Measurements from ENCODE around the gene S1PR2. TPM values are rescaled to one million over a fixed set of nuclear protein-coding genes. Genes with fewer than 3 reads are reported as not detected.
A peak's percentile ranks its signal among the peaks of the same experiment; 100 is the strongest.

S1PR2 gene
- total and polyA plus RNA-seq, 7 donors: 1.2 to 13.0 (median 7.1) TPM

DNA sequence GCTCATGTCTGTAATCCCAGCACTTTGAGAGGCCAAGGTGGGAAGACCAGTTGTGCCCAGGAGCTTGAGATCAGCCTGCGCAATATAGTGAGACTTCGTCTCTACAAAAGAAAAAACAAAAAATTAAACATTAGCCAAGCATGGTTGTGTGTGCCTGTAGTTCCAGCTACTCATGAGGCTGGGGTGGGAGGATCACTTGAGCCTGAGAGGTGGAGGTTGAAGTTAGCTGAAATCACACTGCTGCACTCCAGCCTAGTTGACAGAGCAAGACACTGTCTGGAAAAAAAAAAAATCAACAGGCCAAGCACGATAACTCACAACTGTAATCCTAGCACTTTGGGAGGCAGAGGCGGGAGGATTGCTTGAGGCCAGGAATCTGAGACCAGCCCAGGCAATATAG lies 3.9 kb upstream of the S1PR2 start:
- DNase-seq: no peak
- TF ChIP-seq, protein P1, sequence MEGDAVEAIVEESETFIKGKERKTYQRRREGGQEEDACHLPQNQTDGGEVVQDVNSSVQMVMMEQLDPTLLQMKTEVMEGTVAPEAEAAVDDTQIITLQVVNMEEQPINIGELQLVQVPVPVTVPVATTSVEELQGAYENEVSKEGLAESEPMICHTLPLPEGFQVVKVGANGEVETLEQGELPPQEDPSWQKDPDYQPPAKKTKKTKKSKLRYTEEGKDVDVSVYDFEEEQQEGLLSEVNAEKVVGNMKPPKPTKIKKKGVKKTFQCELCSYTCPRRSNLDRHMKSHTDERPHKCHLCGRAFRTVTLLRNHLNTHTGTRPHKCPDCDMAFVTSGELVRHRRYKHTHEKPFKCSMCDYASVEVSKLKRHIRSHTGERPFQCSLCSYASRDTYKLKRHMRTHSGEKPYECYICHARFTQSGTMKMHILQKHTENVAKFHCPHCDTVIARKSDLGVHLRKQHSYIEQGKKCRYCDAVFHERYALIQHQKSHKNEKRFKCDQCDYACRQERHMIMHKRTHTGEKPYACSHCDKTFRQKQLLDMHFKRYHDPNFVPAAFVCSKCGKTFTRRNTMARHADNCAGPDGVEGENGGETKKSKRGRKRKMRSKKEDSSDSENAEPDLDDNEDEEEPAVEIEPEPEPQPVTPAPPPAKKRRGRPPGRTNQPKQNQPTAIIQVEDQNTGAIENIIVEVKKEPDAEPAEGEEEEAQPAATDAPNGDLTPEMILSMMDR (IDR thresholded peaks at IDR 0.05): no peak
- Histone ChIP-seq H3K36me3 (no peaks in the 10 kb centered on the region), H3K4me3 (no peak overlapping the region), H3K9me3 (no peaks in the 10 kb centered on the region), H3K27ac (peak overlapping the region in 2 of 4 donors; percentile 71), H3K27me3 (no peaks in the 10 kb centered on the region), H3K4me1 (peaks cover 2 to 15% (median 9%) of the 10 kb centered on the region in 4 donors)
- WGBS, 2 donors: 45 to 66% methylated on average over 4 of the region's 4 CpGs
- intact Hi-C loops (cut with DNase I): no loop called here

- DNase-seq: no peak
- Histone ChIP-seq H3K4me1 (peaks cover 2 to 22% (median 16%) of the 10 kb centered on the region in 4 donors), H3K9me3 (no peaks in the 10 kb centered on the region), H3K4me3 (no peak overlapping the region), H3K27me3 (no peaks in the 10 kb centered on the region), H3K36me3 (no peaks in the 10 kb centered on the region), H3K27ac (no peak overlapping the region)
- WGBS, 2 donors: 74 to 83% methylated on average over 4 of the region's 4 CpGs
- intact Hi-C loops (cut with DNase I): no loop called here
- TF ChIP-seq EP300 (IDR thresholded peaks at IDR 0.05) (no peak), POLR2AphosphoS5 (IDR thresholded peaks at IDR 0.05) (no peak), POLR2A (IDR thresholded peaks at IDR 0.05) (no peak)
- TF ChIP-seq, protein P1 (IDR thresholded peaks at IDR 0.05): no peak
Observed at GRCh38 chr19:10233946-10234345, 2.8 kb upstream of the S1PR2 start.

DNA sequence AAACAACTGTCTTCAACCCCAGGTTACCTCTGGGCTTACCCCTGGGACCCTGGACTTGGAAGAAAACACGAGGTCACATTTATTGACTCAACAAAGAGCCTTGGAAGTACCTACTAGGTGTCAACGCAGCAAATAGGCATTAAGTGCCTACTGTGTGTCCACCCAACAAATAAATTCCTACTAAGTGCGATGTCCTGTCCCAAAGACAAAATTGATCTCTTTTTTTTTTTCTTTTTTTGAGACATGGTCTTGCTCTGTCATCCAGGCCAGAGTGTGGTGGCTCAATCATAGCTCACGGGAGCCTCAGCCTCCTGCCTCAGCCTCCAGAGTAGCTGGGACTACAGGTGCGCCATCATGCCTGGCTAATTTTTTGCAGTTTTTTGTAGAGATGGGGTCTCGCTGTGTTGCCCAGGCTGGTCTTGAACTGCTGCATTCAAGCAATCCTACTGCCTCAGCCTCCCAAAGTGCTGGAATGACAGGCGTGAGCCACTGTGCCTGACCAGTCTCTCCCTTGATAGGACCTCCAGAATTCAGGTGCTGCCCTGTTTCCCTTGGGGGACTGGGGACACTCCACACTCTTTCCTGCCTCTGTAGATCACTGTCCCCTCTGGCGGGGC lies 589 bp upstream of the S1PR2 start:
- intact Hi-C loops (cut with DNase I): loop anchor here (2.0 kb wide), 1 partner anchor 19 kb away; no protein-coding TSS in a partner anchor

DNA sequence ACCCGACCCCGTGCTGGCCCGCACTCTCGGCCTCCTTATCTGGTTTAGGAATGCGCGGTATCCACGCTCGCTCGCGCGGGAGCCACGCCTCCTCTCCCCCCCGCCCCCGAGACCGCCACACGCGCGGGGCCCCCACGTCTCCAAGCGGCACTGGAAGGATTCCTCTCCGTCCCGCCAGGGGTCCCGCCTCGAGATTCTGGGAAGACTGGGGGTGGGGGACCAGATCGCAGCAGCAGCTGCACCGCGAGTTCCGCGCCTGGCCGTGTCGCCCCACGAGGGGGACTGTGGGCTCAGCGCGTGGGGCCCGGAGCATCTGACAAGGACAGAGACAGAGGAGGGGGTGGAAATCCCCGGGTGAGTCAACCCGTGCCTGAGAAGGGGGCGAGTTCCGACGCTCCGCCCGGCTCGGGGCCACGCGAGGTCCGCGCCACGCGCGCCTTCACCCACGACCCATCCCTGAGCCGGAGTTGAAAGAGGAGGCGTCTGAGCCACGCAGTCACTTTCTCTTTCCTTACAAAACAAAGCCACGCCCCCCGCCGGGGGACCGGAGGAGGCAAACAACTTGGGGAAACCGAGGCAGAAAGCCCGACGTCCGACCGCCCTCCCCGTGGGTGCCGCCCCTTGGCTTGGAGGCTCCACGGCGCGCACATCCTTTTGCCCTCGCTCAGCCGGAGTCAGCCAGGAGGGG lies 814 bp downstream of the S1PR2 start:
- 1 to 2% methylated on average over 70 of the region's 70 CpGs for WGBS, 2 donors
- intact Hi-C loops (cut with DNase I): loop anchor here (2.0 kb wide), 1 partner anchor 20 kb away; no protein-coding TSS in a partner anchor
- Histone ChIP-seq H3K4me1 (peaks cover 2 to 36% (median 23%) of the 10 kb centered on the region in 4 donors), H3K4me3 (peak overlapping the region; percentile 66 to 99 (median 93)), H3K36me3 (no peaks in the 10 kb centered on the region), H3K9me3 (no peaks in the 10 kb centered on the region), H3K27me3 (no peaks in the 10 kb centered on the region), H3K27ac (peak overlapping the region; percentile 82 to 89 (median 88))
- DNase-seq: peak; percentile 80
- TF ChIP-seq POLR2A (IDR thresholded peaks at IDR 0.05): no peak
- TF ChIP-seq EP300 (IDR thresholded peaks at IDR 0.05): no peak
- TF ChIP-seq, protein P1 (IDR thresholded peaks at IDR 0.05): no peak
- TF ChIP-seq POLR2AphosphoS5 (IDR thresholded peaks at IDR 0.05): peak in 1 of 4 donors; percentile 40

More for the DNA sequence above, 589 bp upstream of the S1PR2 start:
- H3K27me3 ChIP-seq: no peaks in the 10 kb centered on the region
- no peak for DNase-seq
- no peak for TF ChIP-seq POLR2AphosphoS5 (IDR thresholded peaks at IDR 0.05)
- no peak for TF ChIP-seq EP300 (IDR thresholded peaks at IDR 0.05)
- TF ChIP-seq, protein P1 (IDR thresholded peaks at IDR 0.05): no peak
- no peak for TF ChIP-seq POLR2A (IDR thresholded peaks at IDR 0.05)
- H3K4me3 ChIP-seq: peak overlapping the region; percentile 66 to 99 (median 93)
- H3K36me3 ChIP-seq: no peaks in the 10 kb centered on the region
- peaks cover 2 to 28% (median 19%) of the 10 kb centered on the region in 4 donors for H3K4me1 ChIP-seq
- peak overlapping the region; percentile 82 to 89 (median 88) for H3K27ac ChIP-seq
- H3K9me3 ChIP-seq: no peaks in the 10 kb centered on the region
- WGBS, 2 donors: 71 to 76% methylated on average over 8 of the region's 8 CpGs
